GM12872 (cell line): Measurements from ENCODE around the gene STXBP2.

ENCODE experiments used
- CTCF ChIP-seq: IDR thresholded peaks from 3 replicates; pipeline ENCODE4 v1.5.1; 2011; ENCODE audit warnings: low read depth, mild to moderate bottlenecking, low read length, moderate library complexity; ENCODE audit not compliant: insufficient read depth

The STXBP2 gene

DNA sequence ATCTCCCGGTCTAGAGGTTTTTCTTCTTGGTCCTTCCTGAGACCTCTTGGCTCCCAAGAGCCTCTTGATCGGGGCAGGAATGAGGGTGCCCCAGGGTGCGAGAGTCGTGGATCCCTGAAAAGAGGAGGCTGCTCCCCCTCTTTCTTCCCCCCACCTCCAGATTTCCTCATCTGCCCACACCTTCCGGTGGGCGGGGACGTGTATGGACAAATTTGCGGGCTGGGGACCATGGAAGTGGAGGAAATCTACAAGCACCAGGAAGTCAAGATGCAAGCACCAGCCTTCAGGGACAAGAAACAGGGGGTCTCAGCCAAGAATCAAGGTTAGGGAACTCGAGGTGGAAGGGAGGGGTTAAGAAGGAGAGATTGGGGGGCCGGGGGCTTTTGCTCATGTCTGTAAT lies 39.9 kb downstream of the STXBP2 start, which contains the start of gene MCEMP1:
MCEMP1 (plus strand) TSS at position 237 of the 400 bp plus-strand sequence; CDS start at position 268, 31 bp downstream.
- no peak for TF ChIP-seq CTCF

GRCh38 chr19:7677669-7678311 lies 40.9 kb downstream of the STXBP2 start:
- TF ChIP-seq CTCF: peak; percentile 26; the same call in 1 of the 3 replicates

- TF ChIP-seq CTCF: peak; percentile 78
Measured at GRCh38 chr19:7678971-7679751, 42.3 kb downstream of the STXBP2 start.

DNA sequence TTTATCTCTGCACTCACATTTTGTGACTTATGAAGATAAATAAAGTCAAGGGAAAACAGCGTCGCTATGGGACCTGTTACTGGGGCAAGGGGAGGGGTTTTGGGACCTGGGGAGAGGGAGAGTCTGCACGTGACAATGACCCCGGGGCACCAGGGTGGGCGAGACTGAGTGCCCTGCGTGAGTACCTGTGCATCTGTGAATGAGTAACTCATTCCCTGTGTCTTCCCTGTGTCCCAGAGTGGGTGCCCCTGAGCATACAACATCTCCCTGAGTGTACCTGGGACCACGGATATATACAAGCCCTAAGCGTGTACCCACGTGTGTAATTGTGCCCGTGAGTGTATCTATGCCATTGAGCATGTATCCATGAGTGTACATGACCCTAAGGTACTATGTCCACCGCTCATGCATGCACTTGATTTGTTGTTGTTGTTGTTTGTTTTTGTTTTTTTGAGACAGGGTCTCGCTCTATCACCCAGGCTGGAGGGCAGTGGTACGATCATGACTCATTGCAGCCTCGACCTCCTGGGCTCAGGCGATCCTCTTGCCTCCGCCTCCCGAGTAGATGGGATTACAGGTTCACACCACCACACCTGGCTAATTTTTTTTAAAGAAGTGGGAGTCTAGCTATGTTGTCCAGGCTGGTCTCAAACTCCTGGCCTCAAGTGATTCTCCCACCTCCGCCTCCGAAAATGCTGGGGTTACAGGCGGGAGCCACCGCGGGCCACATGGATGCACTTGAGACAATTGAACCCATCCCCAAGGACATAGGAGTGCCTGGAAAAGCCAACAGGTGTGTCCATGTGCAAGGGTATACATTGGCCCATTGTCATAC lies 43.1 kb downstream of the STXBP2 start:
- no peak for TF ChIP-seq CTCF

GRCh38 chr19:7680606-7681339 lies 43.9 kb downstream of the STXBP2 start, which contains the start of gene TRAPPC5:
TRAPPC5 (plus strand) TSS chr19:7680833; CDS start chr19:7682254, 1,421 bp downstream.
- peak; percentile 82 for TF ChIP-seq CTCF

DNA sequence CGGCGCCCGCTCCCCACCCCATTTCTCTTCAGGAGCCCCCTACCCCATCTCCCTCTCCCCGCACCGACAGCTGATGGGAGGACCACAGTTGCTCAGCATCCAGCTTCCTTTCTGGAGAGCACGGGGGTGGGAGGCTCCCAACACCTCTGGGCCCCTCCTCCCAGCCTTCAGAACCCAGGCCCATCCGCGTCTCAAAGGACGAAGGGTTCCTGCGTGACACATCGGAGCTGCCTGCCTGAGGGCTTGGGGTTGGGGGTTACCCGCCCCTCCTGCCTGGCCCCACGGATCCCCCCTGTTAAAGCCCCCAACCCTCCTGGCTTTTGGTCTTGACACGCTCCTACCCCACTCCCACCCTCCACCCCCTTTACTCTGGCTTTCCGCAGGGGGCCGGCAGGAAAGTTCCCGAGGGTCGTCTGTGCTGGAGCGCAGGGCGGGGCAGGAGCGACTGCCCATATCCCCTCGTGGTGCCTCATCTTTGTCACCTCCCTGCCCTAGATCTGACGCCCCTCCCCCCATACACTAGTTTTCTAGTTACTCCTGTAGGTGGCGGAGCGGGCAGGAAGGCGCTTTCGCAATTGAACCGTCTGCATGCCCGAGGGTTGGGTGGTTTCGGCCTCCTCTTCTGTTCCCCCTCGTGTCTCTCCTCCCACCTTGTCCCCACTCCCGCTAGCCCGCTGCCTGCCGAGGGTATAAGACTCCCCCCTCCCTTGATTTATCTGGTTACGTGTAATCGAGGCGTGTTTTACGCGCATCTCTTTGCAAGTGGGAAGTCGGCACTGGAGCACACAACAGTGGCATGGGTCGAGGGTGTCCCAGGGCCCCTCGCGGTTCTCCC lies 44.6 kb downstream of the STXBP2 start:
- TF ChIP-seq CTCF: peak; percentile 74
